ENCODE results near the gene MYO16. TPM values are rescaled to one million over a fixed set of nuclear protein-coding genes. Genes with fewer than 3 reads are reported as not detected.
A peak's percentile ranks its signal among the peaks of the same experiment; 100 is the strongest.

MYO16 gene
- polyA plus RNA-seq, 2 of the 4 experiments (the other 2 are of a cell fraction) = 0.03 to 0.06 TPM

DNA sequence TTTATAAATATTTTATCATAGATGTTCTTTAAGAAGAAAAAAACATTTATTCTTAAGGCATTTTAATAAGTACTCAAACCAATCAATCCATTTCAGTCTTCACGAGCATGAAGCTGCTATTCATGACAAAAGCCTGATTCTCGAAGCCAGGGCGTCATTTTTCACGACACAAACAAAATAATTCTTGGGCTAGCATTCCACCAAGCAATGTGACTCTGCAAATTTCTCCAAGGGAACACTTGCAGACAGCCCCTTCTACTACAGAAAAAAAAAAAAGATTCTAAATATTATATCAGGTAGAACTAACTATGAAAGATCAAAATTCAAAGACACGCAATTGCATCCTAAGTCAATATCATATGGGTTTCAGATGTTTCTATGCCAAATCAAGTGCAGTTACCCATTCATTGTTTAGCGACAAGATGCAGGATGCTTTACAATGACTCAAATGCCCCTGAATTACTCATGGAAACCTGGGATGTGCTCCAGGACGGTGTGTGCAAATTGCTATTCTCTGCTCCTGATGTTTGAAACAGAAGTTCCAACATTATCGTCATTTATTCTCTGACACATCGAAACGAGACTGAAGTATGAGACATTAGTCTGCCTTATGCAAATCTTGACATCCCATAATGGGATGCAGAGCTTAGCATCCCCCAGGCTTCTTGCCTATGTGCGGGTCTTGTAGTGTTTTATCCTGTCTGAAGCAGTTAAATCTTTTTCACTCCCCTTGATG lies 517.7 kb downstream of the MYO16 start:
- Histone ChIP-seq H3K4me1 (peaks cover 53% of the 10 kb centered on the region), H3K4me3 (no peak overlapping the region), H3K9me3 (no peaks in the 10 kb centered on the region), H3K4me2 (peak overlapping the region; percentile 78), H3K27ac (peak overlapping the region; percentile 95 to 96)
- TF ChIP-seq JUN (IDR thresholded peaks at IDR 0.05) (peak; percentile 63 to 78; a peak in 3 of 5 replicates), RNF2 (IDR thresholded peaks at IDR 0.05; ENCODE audit: borderline replicate concordance, low read depth) (no peak), EP300 (IDR thresholded peaks at IDR 0.05) (peak; percentile 61 to 74; a peak in 2 of 5 replicates), RAD21 (conservative IDR thresholded peaks at IDR 0.05 in 1 of 2, IDR thresholded peaks at IDR 0.05 in 1 of 2) (peak; percentile 17 to 40; a peak in 3 of 5 replicates), HOXB13 (CRISPR knock-in tag; IDR thresholded peaks at IDR 0.05; ENCODE audit: low read depth) (no peak), NFE2L2 (conservative IDR thresholded peaks at IDR 0.05; ENCODE audit: low read length) (peak; percentile 54; the same call in 1 of the 2 replicates), TFCP2L1 (CRISPR knock-in tag; IDR thresholded peaks at IDR 0.05) (no peak), FOSL2 (IDR thresholded peaks at IDR 0.05) (peak; percentile 81), FOSL2 (CRISPR knock-in tag; IDR thresholded peaks at IDR 0.05) (peak; percentile 92), ESRRA (IDR thresholded peaks at IDR 0.05; ENCODE audit: borderline replicate concordance, low read length) (no peak), USF2 (IDR thresholded peaks at IDR 0.05) (no peak), CTCF (IDR thresholded peaks at IDR 0.05) (no peak), POLR2A (IDR thresholded peaks at IDR 0.05; ENCODE audit: low read length) (no peak), ZSCAN20 (CRISPR knock-in tag; IDR thresholded peaks at IDR 0.05) (no peak), CHD4 (IDR thresholded peaks at IDR 0.05; ENCODE audit: borderline replicate concordance) (no peak), RARB (CRISPR knock-in tag; IDR thresholded peaks at IDR 0.05) (no peak), GATA3 (IDR thresholded peaks at IDR 0.05; ENCODE audit: borderline replicate concordance) (peak; percentile 95), MAFK (IDR thresholded peaks at IDR 0.05; ENCODE audit: partially characterized antibody) (peak; percentile 85), JUNB (IDR thresholded peaks at IDR 0.05) (peak; percentile 90), EHF (CRISPR knock-in tag; IDR thresholded peaks at IDR 0.05) (no peak), MYC (IDR thresholded peaks at IDR 0.05; ENCODE audit: borderline replicate concordance, low read length) (no peak)
- TF ChIP-seq, protein P1, sequence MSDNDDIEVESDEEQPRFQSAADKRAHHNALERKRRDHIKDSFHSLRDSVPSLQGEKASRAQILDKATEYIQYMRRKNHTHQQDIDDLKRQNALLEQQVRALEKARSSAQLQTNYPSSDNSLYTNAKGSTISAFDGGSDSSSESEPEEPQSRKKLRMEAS (IDR thresholded peaks at IDR 0.05) = peak; percentile 72
- TF ChIP-seq, protein P2, sequence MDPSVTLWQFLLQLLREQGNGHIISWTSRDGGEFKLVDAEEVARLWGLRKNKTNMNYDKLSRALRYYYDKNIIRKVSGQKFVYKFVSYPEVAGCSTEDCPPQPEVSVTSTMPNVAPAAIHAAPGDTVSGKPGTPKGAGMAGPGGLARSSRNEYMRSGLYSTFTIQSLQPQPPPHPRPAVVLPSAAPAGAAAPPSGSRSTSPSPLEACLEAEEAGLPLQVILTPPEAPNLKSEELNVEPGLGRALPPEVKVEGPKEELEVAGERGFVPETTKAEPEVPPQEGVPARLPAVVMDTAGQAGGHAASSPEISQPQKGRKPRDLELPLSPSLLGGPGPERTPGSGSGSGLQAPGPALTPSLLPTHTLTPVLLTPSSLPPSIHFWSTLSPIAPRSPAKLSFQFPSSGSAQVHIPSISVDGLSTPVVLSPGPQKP (IDR thresholded peaks at IDR 0.05; ENCODE audit: low read depth, low read length) = no peak
- TF ChIP-seq, protein P3, sequence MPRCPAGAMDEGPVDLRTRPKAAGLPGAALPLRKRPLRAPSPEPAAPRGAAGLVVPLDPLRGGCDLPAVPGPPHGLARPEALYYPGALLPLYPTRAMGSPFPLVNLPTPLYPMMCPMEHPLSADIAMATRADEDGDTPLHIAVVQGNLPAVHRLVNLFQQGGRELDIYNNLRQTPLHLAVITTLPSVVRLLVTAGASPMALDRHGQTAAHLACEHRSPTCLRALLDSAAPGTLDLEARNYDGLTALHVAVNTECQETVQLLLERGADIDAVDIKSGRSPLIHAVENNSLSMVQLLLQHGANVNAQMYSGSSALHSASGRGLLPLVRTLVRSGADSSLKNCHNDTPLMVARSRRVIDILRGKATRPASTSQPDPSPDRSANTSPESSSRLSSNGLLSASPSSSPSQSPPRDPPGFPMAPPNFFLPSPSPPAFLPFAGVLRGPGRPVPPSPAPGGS (IDR thresholded peaks at IDR 0.05) = peak; percentile 54; the same call in 1 of the 3 replicates
- TF ChIP-seq, protein P4, sequence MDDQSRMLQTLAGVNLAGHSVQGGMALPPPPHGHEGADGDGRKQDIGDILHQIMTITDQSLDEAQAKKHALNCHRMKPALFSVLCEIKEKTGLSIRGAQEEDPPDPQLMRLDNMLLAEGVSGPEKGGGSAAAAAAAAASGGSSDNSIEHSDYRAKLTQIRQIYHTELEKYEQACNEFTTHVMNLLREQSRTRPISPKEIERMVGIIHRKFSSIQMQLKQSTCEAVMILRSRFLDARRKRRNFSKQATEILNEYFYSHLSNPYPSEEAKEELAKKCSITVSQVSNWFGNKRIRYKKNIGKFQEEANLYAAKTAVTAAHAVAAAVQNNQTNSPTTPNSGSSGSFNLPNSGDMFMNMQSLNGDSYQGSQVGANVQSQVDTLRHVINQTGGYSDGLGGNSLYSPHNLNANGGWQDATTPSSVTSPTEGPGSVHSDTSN (IDR thresholded peaks at IDR 0.05) = 0 out of 2 replicates have a peak, but pooled peaks have one; percentile 31
- peak; percentile 84 to 85 for ATAC-seq
- POLR2A ChIA-PET = interaction anchor here (1.5 kb wide), 1 partner anchor 634 kb away, joined by 3 read pairs; no protein-coding TSS in a partner anchor
- peak; percentile 93 for FAIRE-seq
- CTCF ChIA-PET = interaction anchor here (0.6 to 1.7 kb wide), 4 partner anchors 9 to 638 kb away, joined by 3 to 8 read pairs (median 5); no protein-coding TSS in a partner anchor
- peak; percentile 17 to 91 for DNase-seq (ENCODE audit: low read depth in 1 of 2, low spot score in 1 of 2)
- WGBS (ENCODE audit: missing lambda C conversion rate) = 3% methylated on average over 11 of the region's 11 CpGs
